NCI-H2171 treated with DMSO at 0.1 percent for 48 hours (cell line): ENCODE results near the gene HMCN2.

Source experiments
- DNase-seq: peaks from one replicate; lab custom pipeline; 2025; lab: John Stamatoyannopoulos, UW

The HMCN2 gene

DNA sequence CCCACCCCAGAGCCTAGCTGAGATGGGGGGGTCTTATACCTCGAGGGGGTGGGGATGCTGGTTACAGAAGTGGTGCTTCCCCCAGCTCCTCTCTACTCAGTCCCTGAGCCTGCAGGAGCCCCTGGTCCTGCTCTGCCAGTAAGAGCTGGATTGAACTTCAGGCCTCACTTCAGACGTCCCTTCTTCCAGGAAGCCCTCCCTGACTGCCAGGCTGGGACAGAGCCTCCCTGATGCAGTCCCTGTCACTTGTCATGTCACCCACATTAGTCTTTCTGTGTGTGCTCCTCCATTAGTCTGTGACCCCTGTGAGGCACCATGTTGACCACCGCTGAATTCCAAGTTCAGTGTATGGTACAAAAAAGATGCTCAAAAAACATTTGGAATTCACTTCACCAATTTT lies 100.5 kb downstream of the HMCN2 start:
- DNase-seq: no peak

DNA sequence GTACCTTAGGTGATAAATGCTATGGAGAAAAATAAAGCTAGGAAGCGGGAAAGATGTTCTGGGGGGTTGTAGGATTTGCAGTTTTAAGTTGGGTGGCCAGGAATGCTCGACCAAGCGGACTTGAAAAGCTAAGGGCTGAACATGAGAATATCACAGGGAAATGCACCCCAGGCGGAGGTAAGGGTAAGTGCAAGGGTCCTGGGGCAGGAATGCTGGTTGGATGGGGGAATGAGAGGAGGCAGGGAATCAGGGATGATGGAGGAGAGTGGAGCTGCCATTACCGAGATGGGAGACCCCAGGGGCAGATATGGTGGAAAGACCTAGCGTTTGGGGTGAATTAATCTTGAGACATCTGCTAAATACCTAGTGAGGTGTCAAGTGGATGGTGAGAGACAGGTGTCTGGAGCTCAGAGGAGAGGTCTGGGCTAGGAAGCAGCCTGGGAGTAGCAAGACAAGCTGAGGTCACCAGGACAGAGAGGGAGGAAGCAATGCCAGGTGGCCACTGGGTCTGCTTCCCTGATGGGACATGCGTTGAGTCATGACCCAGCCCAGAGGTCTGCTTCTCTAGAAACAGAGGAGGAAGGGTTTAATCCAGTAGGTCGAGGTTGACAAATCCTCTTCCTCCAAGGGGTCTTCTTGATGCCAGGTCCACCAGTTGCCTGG lies 101.5 kb downstream of the HMCN2 start:
- no peak for DNase-seq

DNA sequence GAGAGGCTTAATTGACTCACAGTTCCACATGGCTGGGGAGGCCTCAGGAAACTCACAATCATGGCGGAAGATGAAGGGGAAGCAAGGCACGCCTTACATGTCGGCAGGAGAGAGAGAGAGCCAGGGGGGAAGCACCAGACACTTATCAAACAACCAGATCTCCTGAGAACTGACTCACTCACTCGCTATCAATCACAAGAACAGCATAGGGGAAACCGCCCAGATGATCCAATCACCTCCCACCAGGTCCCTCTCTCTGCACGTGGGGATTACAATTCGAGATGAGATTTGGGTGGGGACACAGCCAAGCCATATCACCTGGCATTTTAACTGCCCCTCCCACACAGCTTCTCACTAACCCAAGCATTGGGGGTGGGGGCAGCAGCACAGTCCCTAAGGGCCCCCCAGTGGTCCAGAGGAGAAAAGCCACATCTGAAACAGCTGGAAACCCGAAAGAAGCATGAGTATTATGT lies 103.1 kb downstream of the HMCN2 start:
- peak; percentile 49 for DNase-seq

DNA sequence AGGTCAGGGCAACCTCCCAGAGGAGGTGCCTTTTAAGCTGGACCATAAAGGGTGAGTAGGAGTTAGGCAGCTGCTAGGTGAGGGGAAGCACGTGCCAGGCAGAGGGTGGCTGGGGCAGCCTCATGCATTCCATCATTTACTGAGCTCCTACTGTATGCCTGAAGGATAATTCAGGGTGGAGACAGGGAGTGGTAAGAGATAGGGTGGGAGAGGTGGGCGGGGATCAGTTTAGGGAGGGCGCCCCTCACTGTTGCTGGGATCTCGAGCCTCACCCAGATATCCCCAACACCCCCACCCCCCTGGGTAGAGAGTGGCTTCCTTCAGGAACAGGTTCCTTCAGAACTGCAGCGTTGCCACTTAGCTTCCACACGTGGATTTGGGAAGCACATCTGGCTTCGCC lies 104.7 kb downstream of the HMCN2 start:
- DNase-seq: no peak

DNA sequence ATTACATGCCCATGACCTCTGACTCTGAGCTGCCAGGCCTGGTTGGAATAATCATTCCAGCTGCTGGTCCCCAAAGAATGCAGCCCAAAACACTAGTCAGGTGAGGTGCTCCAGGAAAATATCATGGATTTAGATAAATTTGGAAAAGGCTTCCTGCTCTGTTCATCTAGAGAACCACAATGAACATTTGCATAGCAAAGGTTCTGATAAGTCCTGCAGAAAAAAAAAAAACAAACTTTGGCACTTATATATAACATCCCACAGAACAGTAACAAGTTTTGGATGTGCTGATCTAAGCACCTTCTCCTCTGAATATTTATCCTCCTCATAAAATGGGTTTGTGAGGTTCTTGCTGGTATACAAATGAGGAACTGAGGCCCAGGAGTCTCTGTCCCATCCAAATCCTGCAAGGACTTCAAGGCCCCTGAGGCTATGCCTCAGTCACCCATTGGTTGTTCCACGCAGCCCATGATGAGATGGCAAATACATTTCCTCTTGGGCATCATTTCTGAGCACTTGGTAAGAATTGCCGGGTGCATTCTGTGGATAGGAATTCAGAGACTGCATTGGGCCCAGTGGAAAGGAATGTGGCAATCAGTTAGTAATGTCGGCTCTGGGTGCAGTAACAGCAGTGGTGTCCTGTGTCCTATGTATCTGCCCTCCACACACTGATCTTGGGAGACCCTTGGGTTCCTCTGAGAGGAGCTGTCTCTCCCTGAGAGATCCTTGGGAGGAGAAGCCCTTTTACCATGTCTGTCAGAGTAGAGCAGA lies 105.8 kb downstream of the HMCN2 start:
- no peak for DNase-seq

DNA sequence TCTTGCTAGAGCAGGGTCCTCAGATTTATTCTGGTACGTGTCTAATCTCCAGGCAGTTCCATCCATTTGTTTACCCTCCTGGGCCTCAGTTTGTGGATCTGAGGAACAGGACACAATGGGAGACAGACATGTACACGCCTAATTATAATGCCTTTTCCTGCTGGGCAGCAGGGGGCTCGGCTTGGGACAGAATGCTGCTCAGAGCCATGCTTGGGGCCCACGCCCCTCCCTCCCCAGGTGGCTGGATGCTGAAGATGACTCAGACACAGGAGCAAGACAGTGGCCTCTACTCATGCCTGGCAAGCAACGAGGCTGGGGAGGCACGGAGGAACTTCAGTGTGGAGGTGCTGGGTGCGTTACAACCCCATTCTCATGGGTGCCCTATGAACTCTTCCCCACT lies 106.5 kb downstream of the HMCN2 start:
- DNase-seq: no peak

DNA sequence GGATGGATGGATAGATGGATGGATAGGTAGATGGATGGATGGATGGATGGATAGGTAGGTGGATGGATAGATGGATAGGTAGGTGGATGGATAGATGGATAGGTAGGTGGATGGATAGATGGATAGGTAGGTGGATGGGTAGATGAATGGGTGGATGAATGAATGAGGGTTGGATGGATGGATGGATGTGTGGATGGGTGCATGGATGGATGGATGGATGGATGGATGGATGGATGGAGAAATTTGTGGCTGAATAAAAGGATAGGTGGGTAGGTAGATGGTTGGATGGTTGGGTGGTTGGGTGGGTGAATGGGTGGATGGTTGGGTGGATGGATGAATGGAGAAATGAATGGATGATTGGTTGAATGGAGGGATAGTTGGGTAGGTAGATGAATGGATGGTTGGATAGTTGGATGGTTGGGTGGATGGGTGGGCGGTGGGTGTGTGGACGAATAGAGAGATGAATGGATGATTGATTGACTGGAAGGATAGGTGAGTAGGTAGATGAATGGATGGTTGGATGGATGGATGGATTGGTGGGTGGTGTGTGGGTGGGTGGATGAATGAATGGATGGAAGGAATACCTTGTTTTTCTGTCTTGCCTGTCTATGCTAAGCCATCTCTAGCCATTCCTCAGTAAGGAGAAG lies 108.2 kb downstream of the HMCN2 start:
- DNase-seq: no peak

DNA sequence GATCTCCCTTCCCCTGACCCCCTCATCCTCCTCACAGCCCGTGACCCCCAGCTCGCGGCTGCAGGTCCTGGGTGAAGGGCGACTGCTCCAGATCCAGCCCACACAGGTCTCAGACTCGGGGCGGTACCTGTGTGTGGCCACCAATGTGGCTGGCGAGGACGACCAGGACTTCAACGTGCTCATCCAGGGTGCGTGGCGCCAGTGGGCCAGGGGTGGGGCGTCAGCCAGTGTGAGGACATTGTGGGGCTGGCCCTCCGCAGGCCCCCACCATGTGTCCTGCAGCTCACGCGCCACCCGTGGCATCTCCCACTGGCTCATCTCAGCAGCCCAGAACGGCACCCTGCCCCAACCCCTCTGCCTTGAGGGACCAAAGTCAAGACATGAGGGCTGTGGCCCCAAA lies 112.1 kb downstream of the HMCN2 start:
- no peak for DNase-seq

DNA sequence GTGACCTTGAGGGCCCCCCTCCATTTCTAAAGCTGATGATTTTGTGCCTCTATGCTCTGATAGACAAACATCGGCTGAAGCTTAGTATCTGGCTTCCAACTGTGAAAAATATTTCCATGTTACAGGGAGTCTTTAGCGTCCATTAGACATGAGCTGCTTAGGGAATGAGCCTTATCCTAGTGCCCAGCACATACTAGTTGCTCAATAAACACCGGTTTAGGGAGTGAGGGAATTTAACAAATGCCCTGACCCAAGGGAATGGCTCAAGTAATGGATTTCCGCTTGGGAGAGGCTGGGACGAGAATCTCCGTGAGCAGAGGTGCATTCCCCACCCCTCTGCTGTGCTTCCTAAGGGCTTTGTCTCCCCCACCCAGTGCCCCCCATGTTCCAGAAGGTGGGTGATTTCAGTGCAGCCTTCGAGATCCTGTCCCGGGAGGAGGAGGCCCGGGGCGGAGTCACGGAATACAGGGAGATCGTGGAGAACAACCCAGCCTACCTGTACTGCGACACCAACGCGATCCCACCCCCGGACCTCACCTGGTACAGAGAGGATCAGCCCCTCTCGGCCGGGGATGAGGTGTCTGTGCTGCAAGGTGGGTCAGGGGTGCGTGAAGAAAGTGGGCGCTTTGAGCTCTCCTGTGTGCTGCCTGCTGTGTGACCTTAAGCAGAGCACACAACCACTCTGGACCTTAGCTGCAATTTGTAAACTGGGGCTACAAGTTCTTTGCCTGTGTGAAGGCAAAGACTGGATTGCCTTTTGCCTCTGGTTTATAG lies 113.5 kb downstream of the HMCN2 start:
- DNase-seq: no peak

DNA sequence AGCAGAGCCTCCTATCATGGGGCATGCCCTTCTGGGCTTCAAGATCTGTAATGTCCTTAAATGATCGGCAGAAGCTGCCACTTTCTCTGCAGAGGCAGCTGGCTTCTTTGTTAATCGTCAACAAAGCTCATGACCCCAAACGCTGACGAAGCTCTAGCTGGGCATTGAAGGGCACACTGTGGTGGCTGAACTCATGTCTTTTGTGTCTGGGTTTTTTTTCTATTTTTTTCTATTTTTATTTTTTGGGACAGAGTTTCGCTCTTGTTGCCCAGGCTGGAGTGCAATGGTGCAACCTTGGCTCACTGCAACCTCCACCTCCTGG lies 114.0 kb downstream of the HMCN2 start:
- DNase-seq: no peak

DNA sequence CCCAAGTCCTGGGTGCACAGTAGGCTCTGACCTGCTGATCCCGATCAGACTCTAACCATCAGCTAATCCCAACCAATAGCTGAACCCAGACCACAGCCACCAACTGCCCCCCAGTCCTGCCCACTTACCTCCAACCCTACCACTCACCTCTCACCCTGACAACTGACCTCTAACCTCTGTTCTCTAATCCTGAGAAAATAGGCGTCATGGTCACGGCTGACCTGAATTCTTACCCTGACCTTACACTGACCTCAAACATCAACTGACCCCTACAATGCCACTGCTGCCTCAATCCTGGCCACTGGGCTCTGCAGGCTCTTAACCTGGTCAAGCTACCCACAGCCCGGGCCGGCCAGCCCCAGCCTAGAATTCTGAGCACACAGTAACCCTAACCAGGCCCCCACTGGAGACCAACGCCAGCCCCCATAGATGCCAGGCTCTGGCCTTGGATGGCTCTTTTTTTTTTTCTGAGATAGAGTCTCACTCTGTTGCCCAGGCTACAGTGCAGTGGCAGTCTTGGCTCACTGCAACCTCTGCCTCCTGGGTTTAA lies 115.4 kb downstream of the HMCN2 start:
- DNase-seq: no peak

DNA sequence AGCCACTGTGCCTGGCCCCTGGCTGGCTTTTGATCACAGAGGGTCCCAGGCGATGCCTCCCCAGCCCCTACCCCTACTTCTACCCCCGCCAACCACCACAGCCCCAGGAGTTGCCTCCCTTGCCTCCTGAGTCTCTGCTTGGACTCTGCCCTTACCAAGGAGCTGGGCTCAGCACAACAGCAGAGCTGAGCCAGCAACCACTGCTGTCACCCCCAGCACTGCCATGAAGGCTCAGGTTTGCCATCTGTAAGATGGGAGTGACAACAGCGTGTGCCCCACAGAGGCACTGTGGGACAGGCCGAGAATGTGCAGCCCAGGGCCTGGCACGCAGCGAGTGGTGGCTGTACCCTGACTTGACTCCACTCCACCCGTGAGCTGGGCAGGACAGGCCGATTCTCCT lies 116.1 kb downstream of the HMCN2 start:
- no peak for DNase-seq

DNA sequence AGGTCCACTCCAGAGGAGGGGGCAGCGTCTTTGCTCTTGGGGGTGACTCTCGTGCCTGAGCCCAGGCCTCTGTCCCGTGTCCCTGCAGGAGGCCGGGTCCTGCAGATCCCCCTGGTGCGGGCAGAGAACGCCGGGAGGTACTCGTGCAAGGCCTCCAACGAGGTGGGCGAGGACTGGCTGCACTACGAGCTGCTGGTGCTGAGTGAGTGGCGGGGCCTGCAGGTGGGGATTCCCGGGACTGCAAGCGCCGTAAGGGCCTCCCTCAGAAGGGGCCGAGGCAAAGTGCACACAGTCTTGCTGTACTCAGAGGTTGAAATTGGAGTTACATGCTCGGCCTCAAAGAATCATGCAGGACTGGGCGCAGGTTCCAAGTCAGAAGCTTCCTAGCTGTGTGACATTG lies 116.5 kb downstream of the HMCN2 start:
- no peak for DNase-seq

DNA sequence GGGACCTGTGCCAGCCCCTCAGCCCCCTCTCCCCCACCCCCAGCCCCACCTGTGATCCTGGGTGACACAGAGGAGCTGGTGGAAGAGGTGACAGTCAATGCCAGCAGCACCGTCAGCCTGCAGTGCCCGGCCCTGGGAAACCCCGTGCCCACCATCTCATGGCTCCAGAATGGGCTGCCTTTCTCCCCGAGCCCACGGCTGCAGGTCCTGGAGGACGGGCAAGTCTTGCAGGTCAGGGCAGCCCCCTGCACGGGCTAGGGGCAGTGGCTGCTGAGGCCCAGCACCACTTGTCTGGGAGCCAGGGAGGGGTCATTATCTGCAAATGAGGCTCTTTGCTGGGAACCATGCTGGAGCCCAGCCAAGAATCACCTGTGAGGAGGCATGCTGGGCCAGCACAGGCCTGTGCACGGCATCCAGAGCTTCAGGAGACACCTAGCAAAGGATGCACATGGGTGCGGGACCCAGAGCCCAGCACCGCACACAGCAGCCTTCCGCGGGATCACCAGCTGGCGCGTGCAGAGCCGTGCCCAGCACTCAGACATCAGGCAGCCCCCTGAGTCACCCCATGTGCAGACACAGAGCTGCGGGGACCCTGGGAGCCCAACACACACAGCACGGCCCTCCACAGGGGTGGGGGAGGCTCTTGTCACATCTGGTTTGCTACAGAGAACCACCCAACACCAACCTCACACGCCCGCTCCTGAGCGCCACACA lies 117.2 kb downstream of the HMCN2 start:
- DNase-seq: peak; percentile 50

DNA sequence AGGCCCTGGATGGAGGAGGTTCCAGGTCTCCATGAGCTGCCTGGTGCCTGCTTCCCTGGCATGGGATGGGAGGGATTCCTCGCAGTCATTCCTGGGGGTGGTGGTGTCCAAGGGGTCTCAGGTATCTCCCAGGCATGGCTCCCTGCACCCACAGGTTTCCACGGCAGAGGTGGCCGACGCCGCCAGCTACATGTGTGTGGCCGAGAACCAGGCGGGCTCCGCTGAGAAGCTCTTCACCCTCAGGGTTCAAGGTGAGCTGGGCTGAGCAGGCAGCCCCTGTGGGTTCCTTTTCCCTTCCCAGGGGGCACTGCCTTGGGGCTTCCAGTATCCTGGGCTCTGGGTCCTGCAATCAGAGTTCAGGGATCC lies 117.8 kb downstream of the HMCN2 start:
- DNase-seq: no peak

DNA sequence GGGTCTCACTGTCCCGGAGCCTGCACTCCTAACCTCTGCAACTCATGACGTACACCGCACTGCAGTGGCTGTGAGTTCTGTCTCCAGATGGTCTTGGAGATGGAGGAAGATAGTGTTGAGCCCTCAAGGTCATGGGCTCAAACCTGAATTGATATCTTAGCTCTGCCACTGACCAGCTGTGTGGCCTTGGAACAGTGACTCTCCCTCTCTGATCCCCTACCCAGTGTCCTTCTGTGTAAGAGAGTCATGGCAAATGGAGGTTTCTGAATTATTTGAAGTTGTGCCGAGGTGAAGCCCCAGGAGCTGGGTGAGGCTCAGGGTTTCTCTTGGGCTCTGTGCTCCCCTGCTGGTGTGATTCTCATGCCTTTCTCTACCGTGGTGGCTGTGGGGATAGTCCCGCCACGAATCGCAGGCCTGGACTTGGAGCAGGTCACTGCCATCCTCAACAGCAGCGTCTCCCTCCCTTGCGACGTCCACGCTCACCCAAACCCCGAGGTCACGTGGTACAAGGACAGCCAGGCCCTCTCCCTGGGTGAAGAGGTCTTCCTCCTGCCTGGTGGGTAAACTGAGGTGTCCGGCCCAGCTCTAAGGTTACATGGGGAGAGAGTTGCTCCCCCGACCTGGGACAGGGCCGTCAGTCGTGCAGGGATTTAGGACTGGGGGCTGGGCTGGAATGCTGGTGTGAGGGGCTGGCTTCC lies 118.6 kb downstream of the HMCN2 start:
- DNase-seq: no peak

DNA sequence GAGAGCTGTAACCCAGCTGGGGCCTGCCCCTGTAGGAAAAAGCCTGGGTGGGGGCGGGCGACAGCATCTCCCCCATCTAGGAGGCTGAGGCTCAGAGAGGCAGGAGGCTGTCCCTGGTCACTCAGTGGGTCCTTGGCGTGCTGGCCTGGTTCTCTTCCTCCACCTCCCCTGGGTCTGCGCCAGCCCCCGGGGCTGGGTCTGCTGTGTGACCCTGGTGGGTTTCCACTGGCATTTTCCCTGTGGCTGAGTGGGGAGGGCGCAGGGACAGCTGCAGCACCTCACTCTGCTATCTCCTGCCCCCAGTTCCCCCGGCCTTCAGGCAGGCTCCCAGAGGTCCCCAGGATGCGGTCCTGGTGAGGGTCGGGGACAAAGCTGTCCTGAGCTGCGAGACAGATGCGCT lies 119.7 kb downstream of the HMCN2 start:
- DNase-seq: no peak

DNA sequence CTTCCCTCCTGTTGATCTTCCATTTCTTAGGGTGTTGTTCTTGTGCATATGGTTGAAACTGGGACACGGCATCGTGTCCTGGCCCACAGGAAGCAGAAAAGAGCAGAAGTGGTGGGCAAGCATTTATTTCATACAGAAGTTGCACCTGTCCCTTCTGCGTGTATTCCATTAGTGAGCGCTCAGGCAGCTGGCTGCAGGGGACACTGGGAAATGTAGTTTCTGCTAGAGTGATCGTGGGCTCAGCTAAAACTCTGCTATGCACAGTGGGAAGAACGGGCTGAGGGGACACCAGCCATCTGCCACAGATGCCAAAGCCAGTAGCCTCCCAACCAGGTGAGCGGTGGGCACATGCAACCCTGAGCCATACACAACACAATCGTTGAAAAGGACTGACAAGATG lies 121.8 kb downstream of the HMCN2 start:
- no peak for DNase-seq

DNA sequence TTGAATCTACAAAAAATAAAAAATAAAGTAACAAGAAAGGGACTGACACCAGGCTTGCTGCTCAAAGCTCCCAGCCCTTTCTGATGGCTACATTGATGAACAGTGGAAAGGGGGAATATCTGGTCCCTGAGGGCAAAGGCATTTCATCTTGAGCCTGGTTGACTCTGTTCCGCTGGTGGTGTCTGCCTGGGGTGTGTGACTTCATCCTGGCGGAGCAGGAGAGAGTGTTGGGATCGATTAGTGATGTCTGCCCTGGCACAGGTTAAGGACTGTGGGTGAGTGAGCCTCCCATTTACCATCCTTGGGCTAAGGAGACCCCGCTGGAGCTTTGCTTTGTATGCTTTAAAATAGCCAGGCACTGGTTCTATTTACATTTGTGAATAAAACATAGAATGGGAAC lies 122.3 kb downstream of the HMCN2 start:
- no peak for DNase-seq

DNA sequence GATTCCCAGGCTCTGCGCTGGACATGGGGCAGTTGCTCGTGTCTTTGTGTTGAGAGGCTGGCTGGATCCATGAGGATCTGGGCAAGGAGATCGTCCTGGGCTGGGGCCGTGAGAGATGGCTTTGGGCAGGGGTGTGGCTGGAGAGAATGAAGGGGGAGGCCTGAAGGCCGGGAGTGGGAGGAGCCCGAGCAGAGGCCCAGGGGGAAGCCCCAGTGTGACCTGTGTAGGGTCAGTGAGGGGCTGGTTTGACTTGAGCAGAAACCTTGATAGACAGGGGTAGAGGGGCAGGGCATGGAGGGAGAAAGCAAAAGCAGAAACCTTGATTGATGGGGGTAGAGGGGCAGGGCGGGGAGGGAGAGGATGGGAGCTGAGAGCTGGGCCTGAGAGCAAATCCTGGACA lies 124.8 kb downstream of the HMCN2 start:
- DNase-seq: no peak

DNA sequence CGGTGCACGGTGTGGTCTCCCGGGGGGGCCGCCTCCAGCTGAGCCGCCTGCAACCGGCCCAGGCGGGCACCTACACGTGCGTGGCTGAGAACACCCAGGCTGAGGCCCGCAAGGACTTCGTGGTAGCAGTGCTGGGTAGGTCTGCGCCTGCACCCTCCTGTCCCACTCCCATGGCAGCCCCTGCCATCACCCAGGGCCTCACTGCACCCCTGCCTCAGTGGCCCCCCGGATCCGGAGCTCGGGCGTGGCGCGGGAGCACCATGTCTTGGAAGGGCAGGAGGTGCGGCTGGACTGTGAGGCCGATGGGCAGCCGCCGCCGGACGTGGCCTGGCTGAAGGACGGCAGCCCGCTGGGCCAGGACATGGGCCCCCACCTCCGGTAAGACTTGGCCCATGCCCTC lies 125.4 kb downstream of the HMCN2 start:
- no peak for DNase-seq
